DND-41 (cell line): ENCODE results near the gene FAM50B.

Source experiments
- ATAC-seq: fragments of 200-7000 bp; cut with Tn5 transposase; 3 replicates; pipeline ENCODE4 v1.9.1; 2021; ENCODE audit warnings: low read depth; ENCODE audit not compliant: insufficient read depth
- DNase-seq: peaks from one replicate; pipeline ENCODE4 v3.0.0-alpha.2; 2020
- H2AFZ ChIP-seq: 2 replicates; pipeline ENCODE4 v1.6.0; 2012; ENCODE audit warnings: low read depth, low read length
- H3K27ac ChIP-seq: 2 replicates; pipeline ENCODE4 v1.5.1; 2012; ENCODE audit warnings: low read length, inconsistent platforms
- H3K27me3 ChIP-seq: fragments of 200-600 bp; sonication (generic); 2 replicates; pipeline ENCODE4 v1.6.0; 2012; ENCODE audit warnings: low read length, mild to moderate bottlenecking, inconsistent platforms; ENCODE audit not compliant: insufficient read depth, poor library complexity
- H3K36me3 ChIP-seq: 2 replicates; pipeline ENCODE4 v1.5.1; 2012; ENCODE audit warnings: low read length, inconsistent platforms; ENCODE audit not compliant: insufficient read depth
- H3K4me1 ChIP-seq: 2 replicates; pipeline ENCODE4 v1.5.1; 2012; ENCODE audit warnings: mild to moderate bottlenecking, low read length; ENCODE audit not compliant: insufficient read depth
- H3K4me2 ChIP-seq: 2 replicates; pipeline ENCODE4 v1.6.0; 2012; ENCODE audit warnings: mild to moderate bottlenecking, moderate library complexity, low read length, inconsistent platforms; ENCODE audit not compliant: insufficient read depth
- H3K4me3 ChIP-seq, 2 experiments: fragments of 200-600 bp in 1 of 2; shearing (Covaris generic) in 1 of 2; 2 replicates each; pipeline ENCODE4 v1.5.1; 2012 to 2016; ENCODE audit warnings: inconsistent platforms in 2 of 2, low read length in 2 of 2, mild to moderate bottlenecking in 2 of 2, low read depth in 1 of 2, moderate library complexity in 1 of 2
- H3K79me2 ChIP-seq: 2 replicates; pipeline ENCODE4 v1.6.0; 2012; ENCODE audit warnings: low read length, inconsistent platforms; ENCODE audit not compliant: insufficient read depth
- H3K9ac ChIP-seq: 2 replicates; pipeline ENCODE4 v1.6.0; 2012; ENCODE audit warnings: low read depth, mild to moderate bottlenecking, inconsistent platforms, low read length, moderate library complexity
- H3K9me3 ChIP-seq: 2 replicates; pipeline ENCODE4 v1.5.1; 2012; ENCODE audit warnings: low read length, moderate library complexity, mild to moderate bottlenecking, inconsistent platforms; ENCODE audit not compliant: insufficient read depth, severe bottlenecking
- H4K20me1 ChIP-seq: 2 replicates; pipeline ENCODE4 v1.6.0; 2012; ENCODE audit warnings: low read length; ENCODE audit not compliant: insufficient read depth
- CTCF ChIP-seq: IDR thresholded peaks from 2 replicates; pipeline ENCODE4 v1.5.1; 2012; ENCODE audit warnings: borderline replicate concordance, low read length, moderate library complexity, mild to moderate bottlenecking; ENCODE audit not compliant: poor library complexity, severe bottlenecking; ENCODE audit errors: extremely low read depth
- EZH2 ChIP-seq: IDR thresholded peaks from 3 replicates; pipeline ENCODE4 v1.6.1; 2012; ENCODE audit warnings: borderline replicate concordance, low read depth, mild to moderate bottlenecking, moderate library complexity, low read length, inconsistent platforms; ENCODE audit not compliant: severe bottlenecking

Gene FAM50B

GRCh38 chr6:3808759-3809514, 40.2 kb upstream of the FAM50B start:
- TF ChIP-seq EZH2 = no peak
- no peak for TF ChIP-seq CTCF
- H2AFZ ChIP-seq = no peak overlapping the region
- H4K20me1 ChIP-seq = no peaks in the 10 kb centered on the region
- no peak overlapping the region for H3K4me2 ChIP-seq
- no peaks in the 10 kb centered on the region for H3K79me2 ChIP-seq
- H3K9me3 ChIP-seq = no peaks in the 10 kb centered on the region
- no peaks in the 10 kb centered on the region for H3K4me1 ChIP-seq
- peaks cover 15% of the 10 kb centered on the region for H3K27me3 ChIP-seq
- DNase-seq (no peak), ATAC-seq (no peak)
- H3K9ac ChIP-seq = no peak overlapping the region
- no peak overlapping the region for H3K4me3 ChIP-seq
- H3K36me3 ChIP-seq = no peaks in the 10 kb centered on the region
- no peak overlapping the region for H3K27ac ChIP-seq

GRCh38 chr6:3809515-3809891, 39.7 kb upstream of the FAM50B start:
- ATAC-seq = no peak
- H3K27ac ChIP-seq = no peak overlapping the region
- H3K4me1 ChIP-seq = no peaks in the 10 kb centered on the region
- no peaks in the 10 kb centered on the region for H3K36me3 ChIP-seq
- H2AFZ ChIP-seq = no peak overlapping the region
- H3K9ac ChIP-seq = no peak overlapping the region
- H3K79me2 ChIP-seq = no peaks in the 10 kb centered on the region
- H3K4me2 ChIP-seq = no peak overlapping the region
- no peaks in the 10 kb centered on the region for H3K9me3 ChIP-seq
- no peak for DNase-seq
- no peaks in the 10 kb centered on the region for H4K20me1 ChIP-seq
- no peak for TF ChIP-seq EZH2
- no peak for TF ChIP-seq CTCF
- H3K4me3 ChIP-seq = no peak overlapping the region
- peaks cover 15% of the 10 kb centered on the region for H3K27me3 ChIP-seq

GRCh38 chr6:3809982-3810381, 39.2 kb upstream of the FAM50B start:
- no peaks in the 10 kb centered on the region for H3K36me3 ChIP-seq
- H4K20me1 ChIP-seq = no peaks in the 10 kb centered on the region
- TF ChIP-seq CTCF (no peak), EZH2 (no peak)
- no peak overlapping the region for H3K4me3 ChIP-seq
- peaks cover 15% of the 10 kb centered on the region for H3K27me3 ChIP-seq
- H3K9me3 ChIP-seq = no peaks in the 10 kb centered on the region
- H3K79me2 ChIP-seq = no peaks in the 10 kb centered on the region
- no peak overlapping the region for H3K27ac ChIP-seq
- H3K9ac ChIP-seq = no peak overlapping the region
- no peak overlapping the region for H2AFZ ChIP-seq
- no peaks in the 10 kb centered on the region for H3K4me1 ChIP-seq
- ATAC-seq (no peak), DNase-seq (no peak)
- no peak overlapping the region for H3K4me2 ChIP-seq

- no peaks in the 10 kb centered on the region for H3K9me3 ChIP-seq
- no peak overlapping the region for H2AFZ ChIP-seq
- TF ChIP-seq CTCF (no peak), EZH2 (no peak)
- no peaks in the 10 kb centered on the region for H3K36me3 ChIP-seq
- H3K9ac ChIP-seq = no peak overlapping the region
- H4K20me1 ChIP-seq = no peaks in the 10 kb centered on the region
- no peak overlapping the region for H3K4me3 ChIP-seq
- H3K79me2 ChIP-seq = no peaks in the 10 kb centered on the region
- no peak for DNase-seq
- no peak overlapping the region for H3K4me2 ChIP-seq
- H3K27ac ChIP-seq = no peak overlapping the region
- ATAC-seq = no peak
- H3K27me3 ChIP-seq = peaks cover 15% of the 10 kb centered on the region
- no peaks in the 10 kb centered on the region for H3K4me1 ChIP-seq
Measured at GRCh38 chr6:3811191-3811590, 38.0 kb upstream of the FAM50B start.
